22Rv1 (cell line): Measurements from ENCODE around the gene CDC42EP4.

ENCODE experiments used
- ZFX ChIP-seq: fragments of 450-650 bp; IDR thresholded peaks from 2 replicates; pipeline ENCODE4 v1.6.1; 2017; ENCODE audit warnings: antibody characterized with exemption, borderline replicate concordance
- TF ChIP-seq, protein P1 (sequence below): fragments of 450-650 bp; IDR thresholded peaks from 2 replicates; pipeline ENCODE4 v1.5.1; 2017; ENCODE audit warnings: mild to moderate bottlenecking

DNA sequence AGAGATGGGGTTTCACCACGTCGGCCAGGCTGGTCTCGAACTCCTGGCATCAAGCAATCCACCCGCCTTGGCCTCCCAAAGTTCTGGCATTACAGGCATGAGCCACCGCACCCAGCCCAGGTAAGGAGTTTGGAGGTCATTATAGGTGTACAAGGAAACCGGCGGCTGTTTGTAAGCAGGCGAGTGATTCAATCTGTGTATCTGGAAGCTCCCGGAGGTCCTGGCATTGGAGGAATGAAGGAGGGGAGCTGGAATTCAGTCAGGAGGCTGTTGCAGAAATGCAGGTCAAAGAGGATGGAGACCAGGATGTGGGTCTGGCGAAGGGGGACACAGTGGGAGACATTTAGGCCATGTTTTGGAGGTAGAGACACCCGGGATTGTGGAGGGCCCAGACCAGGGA is 18.8 kb downstream of the CDC42EP4 start:
- TF ChIP-seq, protein P1, sequence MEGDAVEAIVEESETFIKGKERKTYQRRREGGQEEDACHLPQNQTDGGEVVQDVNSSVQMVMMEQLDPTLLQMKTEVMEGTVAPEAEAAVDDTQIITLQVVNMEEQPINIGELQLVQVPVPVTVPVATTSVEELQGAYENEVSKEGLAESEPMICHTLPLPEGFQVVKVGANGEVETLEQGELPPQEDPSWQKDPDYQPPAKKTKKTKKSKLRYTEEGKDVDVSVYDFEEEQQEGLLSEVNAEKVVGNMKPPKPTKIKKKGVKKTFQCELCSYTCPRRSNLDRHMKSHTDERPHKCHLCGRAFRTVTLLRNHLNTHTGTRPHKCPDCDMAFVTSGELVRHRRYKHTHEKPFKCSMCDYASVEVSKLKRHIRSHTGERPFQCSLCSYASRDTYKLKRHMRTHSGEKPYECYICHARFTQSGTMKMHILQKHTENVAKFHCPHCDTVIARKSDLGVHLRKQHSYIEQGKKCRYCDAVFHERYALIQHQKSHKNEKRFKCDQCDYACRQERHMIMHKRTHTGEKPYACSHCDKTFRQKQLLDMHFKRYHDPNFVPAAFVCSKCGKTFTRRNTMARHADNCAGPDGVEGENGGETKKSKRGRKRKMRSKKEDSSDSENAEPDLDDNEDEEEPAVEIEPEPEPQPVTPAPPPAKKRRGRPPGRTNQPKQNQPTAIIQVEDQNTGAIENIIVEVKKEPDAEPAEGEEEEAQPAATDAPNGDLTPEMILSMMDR: no peak
- TF ChIP-seq ZFX: no peak
